ENCODE measurements around the gene RANGAP1. TPM values are rescaled to one million over a fixed set of nuclear protein-coding genes. Genes with fewer than 3 reads are reported as not detected.

RANGAP1 gene
- total and polyA plus RNA-seq, 2 of the 8 experiments (the other 6 are each of a cell fraction or from before 2014, with no cell fraction given): 121 to 171 TPM

DNA sequence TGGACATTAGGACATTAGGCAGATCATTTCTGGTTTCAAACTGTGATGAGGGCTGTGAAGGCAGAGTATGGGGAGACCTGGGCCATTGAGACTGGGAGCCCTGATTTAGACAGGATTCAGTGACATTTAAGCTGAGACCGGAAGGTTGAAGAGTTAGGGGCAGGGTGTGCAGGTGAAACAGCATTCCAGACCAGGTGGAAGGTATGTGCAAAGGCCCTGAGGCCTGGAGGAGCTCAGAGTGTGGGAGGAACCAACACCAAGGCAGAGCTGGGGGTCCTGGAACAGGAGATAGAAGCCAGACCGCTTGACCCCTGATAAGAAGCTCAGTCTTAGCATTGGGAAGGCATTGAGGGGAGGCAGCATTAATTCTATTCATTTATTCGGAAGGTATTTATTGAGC lies 47.8 kb upstream of the RANGAP1 start:
- CTCF ChIA-PET (ENCODE audit: partially characterized antibody): no interaction called here
- H3K36me3 ChIP-seq (ENCODE audit: control insufficient read depth in 2 of 4, insufficient read depth in 4 of 4, low read length in 3 of 4): peaks cover 6 to 42% (median 8%) of the 10 kb centered on the region in 4 experiments; a peak in 6 of 8 replicates
- TF ChIP-seq SP4 (IDR thresholded peaks at IDR 0.05; ENCODE audit: low read length): no peak
- TF ChIP-seq SIN3A (conservative IDR thresholded peaks at IDR 0.05 in 1 of 2, IDR thresholded peaks at IDR 0.05 in 1 of 2; ENCODE audit: low read depth in 1 of 2, low read length in 2 of 2): no peak
- TF ChIP-seq CHD1 (IDR thresholded peaks at IDR 0.05; ENCODE audit: low read depth, low read length): no peak
- no peak for TF ChIP-seq SP1 (IDR thresholded peaks at IDR 0.05; ENCODE audit: low read depth, low read length)
- TF ChIP-seq, protein P1, sequence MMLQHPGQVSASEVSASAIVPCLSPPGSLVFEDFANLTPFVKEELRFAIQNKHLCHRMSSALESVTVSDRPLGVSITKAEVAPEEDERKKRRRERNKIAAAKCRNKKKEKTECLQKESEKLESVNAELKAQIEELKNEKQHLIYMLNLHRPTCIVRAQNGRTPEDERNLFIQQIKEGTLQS (IDR thresholded peaks at IDR 0.05; ENCODE audit: insufficient read depth, low read depth, low read length): no peak
- no peak for TF ChIP-seq CREB1 (IDR thresholded peaks at IDR 0.05)
- no peak for TF ChIP-seq ZNF274 (IDR thresholded peaks at IDR 0.05; ENCODE audit: borderline replicate concordance, extremely low read depth, low read length)
- TF ChIP-seq NRF1 (IDR thresholded peaks at IDR 0.05; ENCODE audit: low read depth, low read length): no peak
- TF ChIP-seq PHF8 (conservative IDR thresholded peaks at IDR 0.05; ENCODE audit: low read depth, low read length): no peak
- no peak for TF ChIP-seq RXRA (IDR thresholded peaks at IDR 0.05; ENCODE audit: insufficient read depth, low read depth, low read length)
- TF ChIP-seq RBBP5 (IDR thresholded peaks at IDR 0.05; ENCODE audit: borderline replicate concordance, low read depth, low read length): no peak
- no peak for TF ChIP-seq KDM1A (IDR thresholded peaks at IDR 0.05; ENCODE audit: borderline replicate concordance, low read length)
- no peak for TF ChIP-seq KDM5A (IDR thresholded peaks at IDR 0.05; ENCODE audit: low read length)
- TF ChIP-seq RAD21 (IDR thresholded peaks at IDR 0.05 in 1 of 2, conservative IDR thresholded peaks at IDR 0.05 in 1 of 2; ENCODE audit: low read depth in 2 of 2, low read length in 2 of 2): no peak

More for the DNA sequence above, 47.8 kb upstream of the RANGAP1 start:
- no peak overlapping the region for H3K4me2 ChIP-seq (ENCODE audit: insufficient read depth in 1 of 2, low read depth in 2 of 2, low read length in 2 of 2)
- H3K9me3 ChIP-seq (ENCODE audit: insufficient read depth in 2 of 2, low read depth in 1 of 2, low read length in 1 of 2): no peaks in the 10 kb centered on the region
- no peaks in the 10 kb centered on the region for H3K23me2 ChIP-seq (ENCODE audit: low read depth, low read length)
- peaks cover 0 to 2% of the 10 kb centered on the region in 2 experiments for H4K20me1 ChIP-seq (replicated peaks in 1 of 2; ENCODE audit: control insufficient read depth in 1 of 2, insufficient read depth in 2 of 2, low read length in 2 of 2)
- no peak overlapping the region for H2BK20ac ChIP-seq (ENCODE audit: low read length)
- H3K23ac ChIP-seq (ENCODE audit: insufficient read length): no peak overlapping the region
- DNase-seq (ENCODE audit: low read depth in 1 of 2, low spot score in 2 of 2) (no peak), FAIRE-seq (no peak)
- no peak overlapping the region for H3K56ac ChIP-seq (replicated peaks; ENCODE audit: insufficient read length, low read depth, low read length)
- H3K14ac ChIP-seq (ENCODE audit: insufficient read length): no peak overlapping the region
- peaks cover 0 to 8% (median 0%) of the 10 kb centered on the region in 4 experiments; a peak in 2 of 7 replicates for H3K4me1 ChIP-seq (replicated peaks in 1 of 4; ENCODE audit: control insufficient read depth in 3 of 4, insufficient read depth in 4 of 4, low read length in 3 of 4)
- 96% methylated on average over 3 of the region's 3 CpGs; no CpG with 5 or more reads in 1 of the 2 experiments for WGBS, 2 experiments (ENCODE audit: extremely low coverage in 1 of 2, insufficient coverage in 1 of 2, insufficient read length in 1 of 2, insufficient replicate concordance in 2 of 2, low coverage in 1 of 2, low lambda C conversion rate in 2 of 2, missing lambda C conversion rate in 1 of 2)
- no peak overlapping the region for H3K4ac ChIP-seq (replicated peaks; ENCODE audit: insufficient read length, low read depth, low read length)
- H4K8ac ChIP-seq (ENCODE audit: extremely low read depth, insufficient read depth, low read length): no peak overlapping the region
- H3K9ac ChIP-seq (replicated peaks in 1 of 4; ENCODE audit: extremely low read depth in 1 of 4, low read depth in 3 of 4, low read length in 3 of 4): no peak overlapping the region
- no peak overlapping the region for H2AFZ ChIP-seq (ENCODE audit: low read length)
- H2BK15ac ChIP-seq (ENCODE audit: low read length): no peak overlapping the region
- H2AK5ac ChIP-seq (ENCODE audit: low read depth, low read length): no peak overlapping the region
- H4K5ac ChIP-seq (ENCODE audit: insufficient read length, low read depth, low read length): no peak overlapping the region
- no peak overlapping the region for H3K27ac ChIP-seq (ENCODE audit: low read depth, low read length)
- no peak overlapping the region for H2BK120ac ChIP-seq (replicated peaks; ENCODE audit: low read depth, low read length)
- POLR2A ChIA-PET (ENCODE audit: partially characterized antibody): interaction anchor here (0.5 to 2.4 kb wide), 8 partner anchors 10 to 73 kb away, joined by 3 to 8 read pairs (median 4); partner anchors contain the start of gene TEF
- H3K27me3 ChIP-seq (replicated peaks in 1 of 4; ENCODE audit: control insufficient read depth in 3 of 4, extremely low read depth in 1 of 4, insufficient read depth in 3 of 4, low read length in 3 of 4): no peaks in the 10 kb centered on the region
- no peak overlapping the region for H4K91ac ChIP-seq (replicated peaks; ENCODE audit: insufficient read length, low read length)
- H3K18ac ChIP-seq (ENCODE audit: extremely low read depth, low read length): no peak overlapping the region
- no peaks in the 10 kb centered on the region for H3K79me1 ChIP-seq (ENCODE audit: low read depth, low read length)
- H3K4me3 ChIP-seq (ENCODE audit: extremely low read depth in 1 of 4, insufficient read depth in 2 of 4, low read depth in 3 of 4, low read length in 4 of 4): no peak overlapping the region
- no peaks in the 10 kb centered on the region for H3K79me2 ChIP-seq (ENCODE audit: control insufficient read depth in 1 of 2, insufficient read depth in 2 of 2, low read length in 2 of 2)
- no peak overlapping the region for H2BK12ac ChIP-seq (ENCODE audit: low read depth, low read length)
- no peak overlapping the region for H2BK5ac ChIP-seq (ENCODE audit: low read depth, low read length)
